Stomach (tissue), 4 donors: Measurements from ENCODE around the gene RBM38.

ENCODE experiments used
- EP300 ChIP-seq: sonication (generic); formaldehyde crosslinking; IDR thresholded peaks from one replicate; pipeline ENCODE4 v1.6.1; 2017; ENCODE audit warnings: antibody characterized with exemption
- POLR2A ChIP-seq, 4 donors: fragments of 450-650 bp; IDR thresholded peaks; one replicate each; pipeline ENCODE4 v1.6.1; 2016; ENCODE audit warnings: antibody characterized with exemption in 4 of 4, control low read depth in 2 of 4, mild to moderate bottlenecking in 1 of 4, moderate library complexity in 1 of 4
- POLR2AphosphoS5 ChIP-seq, 3 donors: sonication (generic); formaldehyde crosslinking; IDR thresholded peaks; one replicate each; pipeline ENCODE4 v1.6.1; 2016; ENCODE audit warnings: antibody characterized with exemption in 3 of 3
- TF ChIP-seq, protein P1 (sequence below), 7 experiments: fragments of 450-650 bp in 4 of 7; fragments of 200-600 bp in 3 of 7; sonication (generic) in 3 of 7; IDR thresholded peaks; one replicate each; pipeline ENCODE4 v1.5.1; 2016 to 2019; ENCODE audit warnings: antibody characterized with exemption in 7 of 7, control low read depth in 2 of 7, mild to moderate bottlenecking in 1 of 7

DNA sequence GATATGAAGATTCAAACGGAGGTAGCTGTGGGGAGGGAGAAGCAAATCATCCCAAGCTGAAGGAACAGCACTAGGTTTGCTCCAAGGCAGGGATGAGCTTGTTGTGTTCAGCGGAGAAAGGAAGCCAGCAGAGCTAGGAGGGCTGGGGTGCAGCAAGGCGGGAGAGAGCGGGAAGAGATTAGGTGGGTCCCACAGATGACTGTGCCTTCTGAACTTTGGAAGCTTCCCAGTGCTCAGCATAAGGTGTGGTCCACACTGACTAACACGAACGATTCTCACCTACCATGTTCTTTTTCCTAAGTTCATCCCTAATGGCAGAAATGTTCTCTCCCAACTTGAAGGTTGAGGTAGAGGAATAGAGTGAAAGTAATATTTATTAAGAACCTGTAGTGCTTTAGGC is 38.9 kb upstream of the RBM38 start:
- TF ChIP-seq EP300 (no peak), POLR2A (IDR thresholded peaks at IDR 0.05) (no peak), POLR2AphosphoS5 (IDR thresholded peaks at IDR 0.05) (no peak)
- TF ChIP-seq, protein P1, sequence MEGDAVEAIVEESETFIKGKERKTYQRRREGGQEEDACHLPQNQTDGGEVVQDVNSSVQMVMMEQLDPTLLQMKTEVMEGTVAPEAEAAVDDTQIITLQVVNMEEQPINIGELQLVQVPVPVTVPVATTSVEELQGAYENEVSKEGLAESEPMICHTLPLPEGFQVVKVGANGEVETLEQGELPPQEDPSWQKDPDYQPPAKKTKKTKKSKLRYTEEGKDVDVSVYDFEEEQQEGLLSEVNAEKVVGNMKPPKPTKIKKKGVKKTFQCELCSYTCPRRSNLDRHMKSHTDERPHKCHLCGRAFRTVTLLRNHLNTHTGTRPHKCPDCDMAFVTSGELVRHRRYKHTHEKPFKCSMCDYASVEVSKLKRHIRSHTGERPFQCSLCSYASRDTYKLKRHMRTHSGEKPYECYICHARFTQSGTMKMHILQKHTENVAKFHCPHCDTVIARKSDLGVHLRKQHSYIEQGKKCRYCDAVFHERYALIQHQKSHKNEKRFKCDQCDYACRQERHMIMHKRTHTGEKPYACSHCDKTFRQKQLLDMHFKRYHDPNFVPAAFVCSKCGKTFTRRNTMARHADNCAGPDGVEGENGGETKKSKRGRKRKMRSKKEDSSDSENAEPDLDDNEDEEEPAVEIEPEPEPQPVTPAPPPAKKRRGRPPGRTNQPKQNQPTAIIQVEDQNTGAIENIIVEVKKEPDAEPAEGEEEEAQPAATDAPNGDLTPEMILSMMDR (IDR thresholded peaks at IDR 0.05), result no peak
